CD4-positive, alpha-beta T cell (primary cell): ENCODE measurements around the gene C17orf58. TPM values are rescaled to one million over a fixed set of nuclear protein-coding genes. Genes with fewer than 3 reads are reported as not detected.
"Not testable (repeated sequence)": the region's sequence is repeated elsewhere in the genome, so short reads cannot be mapped to it uniquely, and the experiment has no call there.

Experiments used
- ATAC-seq: fragments of 200-7000 bp; cut with Tn5 transposase; one replicate; pipeline ENCODE4 v1.10.0; 2022; ENCODE audit warnings: mild to moderate bottlenecking; ENCODE audit not compliant: poor library complexity
- CTCF ChIA-PET: fragments of 350-600 bp; sonication (Branson Sonifier 250); formaldehyde crosslinking; loops from one replicate; lab custom pipeline; 2021; ENCODE audit warnings: antibody characterized with exemption, inconsistent platforms; lab: Charles Lee
- POLR2A ChIA-PET: fragments of 350-600 bp; sonication (Branson Sonifier 250); formaldehyde crosslinking; loops from one replicate; lab custom pipeline; 2021; ENCODE audit warnings: antibody characterized with exemption, inconsistent platforms; lab: Charles Lee
- DNase-seq, 14 experiments: peaks; one replicate each; pipeline ENCODE4 v3.0.0-alpha.2; 2013 to 2020; ENCODE audit warnings: mixed read lengths in 2 of 14
- H3K27ac ChIP-seq, 2 donors: one replicate each; pipeline versions ENCODE4 v1.5.1 to v1.7.0; 2013; ENCODE audit warnings: low read length in 2 of 2, low read depth in 1 of 2, mild to moderate bottlenecking in 1 of 2
- H3K27me3 ChIP-seq, 2 experiments: 1 replicate in 1 of 2; 2 replicates in 1 of 2; pipeline versions ENCODE4 v1.6.1 to v1.7.0; 2013; ENCODE audit warnings: low read length in 2 of 2, control low read depth in 1 of 2, mild to moderate bottlenecking in 1 of 2, moderate library complexity in 1 of 2; ENCODE audit not compliant: insufficient read depth in 2 of 2, control insufficient read depth in 1 of 2
- H3K36me3 ChIP-seq: one replicate; pipeline ENCODE4 v1.6.1; 2013; ENCODE audit warnings: low read length, control low read depth; ENCODE audit not compliant: insufficient read depth
- H3K4me1 ChIP-seq: one replicate; pipeline ENCODE4 v1.6.1; 2013; ENCODE audit warnings: low read length, control low read depth; ENCODE audit not compliant: insufficient read depth
- H3K4me3 ChIP-seq: one replicate; pipeline ENCODE4 v1.5.1; 2013; ENCODE audit warnings: mild to moderate bottlenecking, low read length, moderate library complexity
- H3K9me3 ChIP-seq, 2 experiments: 1 replicate in 1 of 2; 2 replicates in 1 of 2; pipeline versions ENCODE4 v1.6.1 to v1.7.0; 2013; ENCODE audit warnings: low read length in 2 of 2, mild to moderate bottlenecking in 2 of 2, control low read depth in 1 of 2, moderate library complexity in 1 of 2; ENCODE audit not compliant: control insufficient read depth in 1 of 2, insufficient read depth in 1 of 2
- H3K27ac Mint-ChIP-seq: one replicate; pipeline ENCODE4 v1.8.0; 2020; ENCODE audit warnings: mixed read lengths
- H3K27me3 Mint-ChIP-seq: one replicate; pipeline ENCODE4 v1.8.0; 2021; ENCODE audit warnings: mixed read lengths
- H3K36me3 Mint-ChIP-seq: one replicate; pipeline ENCODE4 v1.8.0; 2021; ENCODE audit warnings: low read depth, mixed read lengths
- H3K4me1 Mint-ChIP-seq: one replicate; pipeline ENCODE4 v1.8.0; 2021; ENCODE audit warnings: low read depth, mixed read lengths
- H3K4me3 Mint-ChIP-seq: one replicate; pipeline ENCODE4 v1.8.0; 2020; ENCODE audit warnings: mild to moderate bottlenecking, mixed read lengths
- H3K9me3 Mint-ChIP-seq: one replicate; pipeline ENCODE4 v1.8.0; 2020; ENCODE audit warnings: mixed read lengths
- CTCF ChIP-seq: fragments of 200-600 bp; IDR thresholded peaks from one replicate; pipeline ENCODE4 v1.8.0; 2022; ENCODE audit warnings: antibody characterized with exemption, mild to moderate bottlenecking
- intact Hi-C, 2 experiments: fragments of 100-400 bp; cut with DNase I in 1 of 2; cut with micrococcal nuclease in 1 of 2; formaldehyde crosslinking; loops; one replicate each; pipeline versions ENCODE4 v1.15.1 to v1.9.0; 2023 to 2025; cut with DNase I, micrococcal nuclease
- total RNA-seq, 174 experiments: library from RNA in 2 of 174; stranded (reverse) in 2 of 174; gene quantifications; one replicate each; pipeline ENCODE4 v1.2.3 and lab custom pipeline; 2021 to 2026

Gene C17orf58
- total RNA-seq, 2 experiments from 2014 or later, result 0.22 to 0.31 TPM

DNA sequence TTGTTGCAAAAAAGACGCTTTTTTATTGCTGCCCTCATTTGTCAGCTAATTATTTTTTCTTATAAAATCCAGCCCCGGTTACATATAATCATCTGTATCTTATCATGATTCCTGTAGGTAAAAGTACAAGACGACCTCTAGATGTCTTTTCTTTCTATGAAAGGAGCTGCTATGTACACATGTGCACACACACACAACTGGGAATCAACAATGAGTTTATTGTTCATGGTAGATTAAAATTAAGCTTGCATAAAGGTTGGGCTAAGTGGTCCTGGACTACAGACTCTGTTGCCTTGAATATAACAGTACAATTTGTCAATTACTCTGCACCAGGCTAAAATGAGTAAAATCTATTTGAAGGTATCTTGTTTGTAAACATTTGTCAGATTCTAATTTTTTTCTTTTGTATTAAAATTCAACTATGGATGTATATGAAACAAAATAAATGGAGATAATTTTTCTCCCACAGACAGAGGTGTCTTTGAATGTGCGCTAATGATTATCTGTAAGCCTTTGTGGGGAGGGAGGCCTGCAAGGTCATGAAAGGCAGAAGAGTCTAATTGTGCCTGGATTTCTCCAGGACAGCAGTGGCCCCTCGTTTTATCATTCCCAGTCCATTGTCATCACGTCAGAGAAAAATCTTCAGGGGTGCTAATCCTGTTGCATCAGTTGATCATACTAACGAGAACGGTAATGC is 13.4 kb downstream of the C17orf58 start:
- H3K27ac ChIP-seq, result no peak overlapping the region
- peaks cover 25% of the 10 kb centered on the region for H3K36me3 ChIP-seq
- H3K4me3 ChIP-seq, result no peak overlapping the region
- POLR2A ChIA-PET, result interaction anchor here (0.6 kb wide), 1 partner anchor 27 kb away, joined by 6 read pairs; no protein-coding TSS in a partner anchor
- CTCF ChIA-PET, result no interaction called here
- TF ChIP-seq CTCF, result no peak
- ATAC-seq (no peak), DNase-seq (no peak)
- Mint-ChIP-seq H3K9me3 (no peaks in the 10 kb centered on the region), H3K27me3 (no peaks in the 10 kb centered on the region), H3K36me3 (peaks cover 33% of the 10 kb centered on the region), H3K4me1 (no peaks in the 10 kb centered on the region), H3K27ac (no peak overlapping the region), H3K4me3 (no peak overlapping the region)
- H3K27me3 ChIP-seq, result no peaks in the 10 kb centered on the region
- no peaks in the 10 kb centered on the region for H3K9me3 ChIP-seq
- H3K4me1 ChIP-seq, result no peaks in the 10 kb centered on the region
- intact Hi-C loops, result no loop called here

- no peak for ATAC-seq
- POLR2A ChIA-PET, result no interaction called here
These were observed 14.1 kb downstream of the C17orf58 start for GRCh38 chr17:67982034-67982640.

GRCh38 chr17:67980883-67981282 is 15.4 kb downstream of the C17orf58 start:
- peaks cover 46% of the 10 kb centered on the region for H3K36me3 Mint-ChIP-seq
- H3K4me3 Mint-ChIP-seq, result not testable (repeated sequence)

More at GRCh38 chr17:67982034-67982640, 14.1 kb downstream of the C17orf58 start:
- TF ChIP-seq CTCF, result no peak
- no peaks in the 10 kb centered on the region for H3K9me3 Mint-ChIP-seq
- no peak overlapping the region for H3K27ac Mint-ChIP-seq
- no peaks in the 10 kb centered on the region for H3K9me3 ChIP-seq
- peaks cover 36% of the 10 kb centered on the region for H3K36me3 Mint-ChIP-seq
- H3K4me1 ChIP-seq, result no peaks in the 10 kb centered on the region
- peaks cover 26% of the 10 kb centered on the region for H3K36me3 ChIP-seq
- CTCF ChIA-PET, result no interaction called here
- no peak overlapping the region for H3K27ac ChIP-seq
- H3K4me3 ChIP-seq, result no peak overlapping the region
- H3K4me1 Mint-ChIP-seq, result no peaks in the 10 kb centered on the region
- no peaks in the 10 kb centered on the region for H3K27me3 Mint-ChIP-seq
- DNase-seq, result no peak
- intact Hi-C loops, result no loop called here
- H3K27me3 ChIP-seq, result no peaks in the 10 kb centered on the region
- no peak overlapping the region for H3K4me3 Mint-ChIP-seq

More at GRCh38 chr17:67980883-67981282, 15.4 kb downstream of the C17orf58 start:
- ATAC-seq, intact Hi-C loops, H3K4me1 Mint-ChIP-seq, H3K4me1 ChIP-seq, H3K27me3 ChIP-seq, H3K9me3 ChIP-seq, H3K27ac Mint-ChIP-seq, POLR2A ChIA-PET, H3K4me3 ChIP-seq, H3K27me3 Mint-ChIP-seq, DNase-seq, CTCF ChIA-PET, H3K27ac ChIP-seq, H3K9me3 Mint-ChIP-seq: not testable (repeated sequence)
- H3K36me3 ChIP-seq, result peaks cover 35% of the 10 kb centered on the region
